Panc1 (cell line): ENCODE results near the gene PLXNA2. TPM values are rescaled to one million over a fixed set of nuclear protein-coding genes. Genes with fewer than 3 reads are reported as not detected.

Source experiments
- ATAC-seq: fragments of 200-7000 bp; cut with Tn5 transposase; 2 replicates; pipeline ENCODE4 v1.9.1; 2020; ENCODE audit warnings: mild to moderate bottlenecking, moderate library complexity
- BruUV-seq: library from RNA; stranded (reverse); fragments of 400-500 nt; replicated peaks from 2 replicates; lab custom pipeline; 2021; lab: Mats Ljungman, UMichigan
- CTCF ChIA-PET: fragments of 300-600 bp; sonication (Branson Sonifier 250); formaldehyde crosslinking; loops from one replicate; lab custom pipeline; 2022; ENCODE audit warnings: antibody characterized with exemption; lab: Charles Lee
- POLR2A ChIA-PET: fragments of 300-600 bp; sonication (Branson Sonifier 250); formaldehyde crosslinking; loops from one replicate; lab custom pipeline; 2022; ENCODE audit warnings: antibody characterized with exemption; lab: Charles Lee
- DNase-seq: peaks from one replicate; pipeline ENCODE4 v3.0.0-alpha.2; 2010; ENCODE audit warnings: low read depth, low spot score
- H3K27ac ChIP-seq: 2 replicates; pipeline ENCODE4 v1.5.1; 2011; ENCODE audit warnings: mild to moderate bottlenecking, low read length, inconsistent platforms
- H3K27me3 ChIP-seq: fragments of 200-500 bp; sonication (Bioruptor generic); 2 replicates; pipeline ENCODE4 v1.6.0; 2014; ENCODE audit warnings: low read length, inconsistent platforms; ENCODE audit not compliant: control insufficient read depth, insufficient read depth
- H3K36me3 ChIP-seq: fragments of 200-500 bp; sonication (Bioruptor generic); 2 replicates; pipeline ENCODE4 v1.5.1; 2014; ENCODE audit warnings: inconsistent platforms, mild to moderate bottlenecking, low read length, moderate library complexity; ENCODE audit not compliant: control insufficient read depth, insufficient read depth
- H3K4me1 ChIP-seq: 2 replicates; pipeline ENCODE4 v1.5.1; 2011; ENCODE audit warnings: inconsistent platforms, mild to moderate bottlenecking, low read length, moderate library complexity; ENCODE audit not compliant: control insufficient read depth, insufficient read depth
- H3K4me3 ChIP-seq, 2 experiments: 2 replicates each; pipeline ENCODE4 v1.5.1; 2011 to 2012; ENCODE audit warnings: low read depth in 2 of 2, low read length in 2 of 2, mild to moderate bottlenecking in 2 of 2, inconsistent platforms in 1 of 2, moderate library complexity in 1 of 2
- H3K9me3 ChIP-seq: fragments of 200-500 bp; sonication (Bioruptor generic); 2 replicates; pipeline ENCODE4 v1.5.1; 2014; ENCODE audit warnings: low read depth, mild to moderate bottlenecking, inconsistent platforms, low read length, moderate library complexity; ENCODE audit not compliant: control insufficient read depth, insufficient read depth
- CTCF ChIP-seq: fragments of 450-650 bp; IDR thresholded peaks from 2 replicates; pipeline ENCODE4 v1.5.1; 2017; ENCODE audit warnings: mild to moderate bottlenecking
- POLR2AphosphoS5 ChIP-seq: IDR thresholded peaks from 2 replicates; pipeline ENCODE4 v1.6.1; 2012; ENCODE audit warnings: mild to moderate bottlenecking, low read depth, low read length, moderate library complexity
- REST ChIP-seq, 2 experiments: IDR thresholded peaks; 2 replicates each; pipeline ENCODE4 v1.6.1; 2011 to 2012; ENCODE audit warnings: low read depth in 2 of 2, control low read depth in 1 of 2, low read length in 1 of 2, mild to moderate bottlenecking in 1 of 2, moderate library complexity in 1 of 2; ENCODE audit not compliant: insufficient read depth in 1 of 2
- SIN3A ChIP-seq: IDR thresholded peaks from 2 replicates; pipeline ENCODE4 v1.6.1; 2012; ENCODE audit warnings: low read depth, mild to moderate bottlenecking, low read length, moderate library complexity, borderline replicate concordance; ENCODE audit not compliant: insufficient read depth
- TCF7L2 ChIP-seq: IDR thresholded peaks from 2 replicates; pipeline ENCODE4 v1.6.1; 2011; ENCODE audit warnings: mild to moderate bottlenecking, low read depth, low read length, inconsistent platforms
- in situ Hi-C: cut with HindIII; loops from 2 replicates; pipeline ENCODE4 v1.10.0; 2016; ENCODE audit warnings: low sequenced_read_pairs, low pct_unique_long_range_greater_than_20kb
- intact Hi-C: fragments of 100-400 bp; cut with micrococcal nuclease; formaldehyde crosslinking; loops from one replicate; pipeline ENCODE4 v1.10.0; 2022; ENCODE audit not compliant: unreplicated experiment
- total RNA-seq: library from RNA; stranded (reverse); gene quantifications from one replicate; pipeline ENCODE4 v1.2.1, GENCODE V29; 2021; ENCODE audit not compliant: unreplicated experiment

Gene PLXNA2
- total RNA-seq, 1 experiment from 2014 or later = 0.98 TPM

- H3K9me3 ChIP-seq = no peaks in the 10 kb centered on the region
- H3K36me3 ChIP-seq = no peaks in the 10 kb centered on the region
- no peak for ATAC-seq
- H3K27me3 ChIP-seq = no peaks in the 10 kb centered on the region; the same call in 1 of the 2 replicates
- intact Hi-C loops (no loop called here), in situ Hi-C loops (no loop called here)
- H3K4me1 ChIP-seq = no peaks in the 10 kb centered on the region
- DNase-seq = no peak
- POLR2A ChIA-PET = no interaction called here
- BruUV-seq = no TSS peak
- H3K4me3 ChIP-seq = no peak overlapping the region
- TF ChIP-seq TCF7L2 (no peak), SIN3A (no peak), REST (IDR thresholded peaks at IDR 0.05; ENCODE audit: insufficient read depth in 1 of 2, low read depth in 2 of 2, low read length in 1 of 2) (no peak), CTCF (no peak), POLR2AphosphoS5 (no peak)
- CTCF ChIA-PET = no interaction called here
- H3K27ac ChIP-seq = no peak overlapping the region
Measured at GRCh38 chr1:208173749-208174148, 70.4 kb downstream of the PLXNA2 start.

GRCh38 chr1:208172423-208173145 is 71.6 kb downstream of the PLXNA2 start:
- in situ Hi-C loops (no loop called here), intact Hi-C loops (no loop called here)
- DNase-seq (no peak), ATAC-seq (no peak)
- H3K4me1 ChIP-seq = no peaks in the 10 kb centered on the region
- CTCF ChIA-PET = no interaction called here
- POLR2A ChIA-PET = no interaction called here
- TF ChIP-seq REST (IDR thresholded peaks at IDR 0.05; ENCODE audit: insufficient read depth in 1 of 2, low read depth in 2 of 2, low read length in 1 of 2) = no peak
- TF ChIP-seq CTCF = no peak
- TF ChIP-seq POLR2AphosphoS5 = no peak
- no peak for TF ChIP-seq TCF7L2
- no peaks in the 10 kb centered on the region for H3K36me3 ChIP-seq
- no peak overlapping the region for H3K4me3 ChIP-seq
- no peak overlapping the region for H3K27ac ChIP-seq
- no peaks in the 10 kb centered on the region for H3K9me3 ChIP-seq
- no peaks in the 10 kb centered on the region; the same call in 1 of the 2 replicates for H3K27me3 ChIP-seq
- BruUV-seq = no TSS peak
